ENCODE measurements around the gene PTGFR. TPM values are rescaled to one million over a fixed set of nuclear protein-coding genes. Genes with fewer than 3 reads are reported as not detected.

The PTGFR gene, protein sequence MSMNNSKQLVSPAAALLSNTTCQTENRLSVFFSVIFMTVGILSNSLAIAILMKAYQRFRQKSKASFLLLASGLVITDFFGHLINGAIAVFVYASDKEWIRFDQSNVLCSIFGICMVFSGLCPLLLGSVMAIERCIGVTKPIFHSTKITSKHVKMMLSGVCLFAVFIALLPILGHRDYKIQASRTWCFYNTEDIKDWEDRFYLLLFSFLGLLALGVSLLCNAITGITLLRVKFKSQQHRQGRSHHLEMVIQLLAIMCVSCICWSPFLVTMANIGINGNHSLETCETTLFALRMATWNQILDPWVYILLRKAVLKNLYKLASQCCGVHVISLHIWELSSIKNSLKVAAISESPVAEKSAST
- total RNA-seq, result 0.08 and 0.31 TPM in 2 replicates

DNA sequence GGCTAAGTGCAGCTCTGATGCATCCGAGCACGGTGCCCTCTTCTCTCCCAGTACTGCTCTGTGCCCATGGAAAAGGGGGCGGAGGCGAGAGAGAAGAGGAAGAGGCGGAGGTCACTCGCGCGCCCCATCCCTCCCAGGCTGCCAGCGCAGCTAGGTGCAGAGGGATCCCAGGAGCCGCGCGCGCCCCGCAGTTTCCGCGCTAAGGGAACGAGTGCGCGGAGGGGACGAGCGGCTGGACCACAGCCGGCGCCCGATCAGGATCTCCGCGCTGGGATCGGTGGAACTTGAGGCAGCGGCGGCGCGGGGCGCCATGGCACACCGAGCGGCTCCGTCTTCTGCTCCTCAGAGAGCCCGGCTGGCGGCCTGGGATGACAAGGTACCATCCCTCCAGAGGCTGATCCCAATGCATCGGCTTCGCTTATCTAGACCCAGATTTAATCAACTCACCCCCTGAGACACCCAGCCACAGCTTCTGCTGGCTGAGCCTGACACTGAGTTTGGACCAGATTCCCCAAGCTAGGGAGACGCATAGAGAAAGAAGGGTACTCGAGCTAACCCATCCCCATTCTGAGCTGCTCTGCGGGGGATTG, at the start of gene PTGFR:
Gene PTGFR (plus strand): TSS at position 114 of the 590 bp plus-strand sequence. CDS start 1,770 bp downstream, outside the sequence.

Other genes starting within 250 kb of the PTGFR start
- 0.08 and 0.53 TPM in 2 replicates for gene IFI44L, start 129.5 kb downstream of the PTGFR start, total RNA-seq
- gene IFI44, start 158.9 kb downstream of the PTGFR start, total RNA-seq, result 2.4 and 7.9 TPM in 2 replicates

Data from hair follicular keratinocyte (primary cell).